ENCODE results near the gene FBXL22.

The FBXL22 gene

DNA sequence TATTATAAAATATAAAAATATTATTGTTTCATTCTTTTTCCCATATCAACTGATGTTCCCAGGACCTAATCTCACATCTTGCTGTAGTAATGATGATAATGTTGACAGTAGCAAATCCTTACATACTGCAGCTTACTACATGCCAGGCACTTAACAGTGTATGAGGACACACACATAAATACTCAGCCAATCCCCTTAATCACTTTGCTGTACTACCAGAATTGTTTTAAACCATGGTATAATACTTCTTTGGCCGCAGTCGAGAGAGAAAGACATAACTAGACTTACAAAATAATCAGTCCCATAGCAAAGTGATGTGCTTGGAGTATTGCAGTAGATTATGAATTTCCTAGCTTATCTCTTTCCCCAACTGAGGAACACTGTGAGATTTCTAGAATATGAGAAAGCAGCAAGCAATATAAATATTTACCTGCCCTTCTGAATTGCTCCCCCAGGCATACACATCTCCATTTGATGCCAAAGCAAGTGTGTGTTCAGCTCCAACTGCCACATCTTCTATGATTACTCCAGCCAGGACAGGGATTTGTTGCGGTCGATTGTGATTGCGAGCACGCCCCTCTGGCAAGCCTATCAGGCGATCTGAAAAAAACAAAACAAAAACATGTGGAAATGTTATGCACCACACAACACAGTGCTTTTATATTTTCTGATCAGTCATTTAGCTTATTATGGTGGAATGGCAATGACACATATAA is 33.0 kb downstream of the FBXL22 start:
- no peaks in the 10 kb centered on the region for H3K9me3 ChIP-seq (ENCODE audit: insufficient read depth, low read length)
- no peak overlapping the region for H3K4me2 ChIP-seq (ENCODE audit: low read depth, low read length, poor library complexity, severe bottlenecking)
- H3K36me3 ChIP-seq (ENCODE audit: low read length) = peaks cover 6% of the 10 kb centered on the region; the same call in 1 of the 2 replicates
- no peak overlapping the region for H3K9ac ChIP-seq (ENCODE audit: low read length)
- H3K4me3 ChIP-seq (ENCODE audit: insufficient read depth, low read length, poor library complexity, severe bottlenecking) = no peak overlapping the region
- H3F3A ChIP-seq (ENCODE audit: insufficient read depth) = no peaks in the 10 kb centered on the region
- no peaks in the 10 kb centered on the region for H3K79me2 ChIP-seq (ENCODE audit: insufficient read depth, low read length)
- H3K9me2 ChIP-seq (replicated peaks; ENCODE audit: insufficient read depth, low read length) = no peaks in the 10 kb centered on the region
- no peak overlapping the region for H2AFZ ChIP-seq (ENCODE audit: low read depth, low read length, severe bottlenecking)
- H3K27ac ChIP-seq (ENCODE audit: low read depth, low read length) = no peak overlapping the region
- TF ChIP-seq EZH2phosphoT487 (conservative IDR thresholded peaks at IDR 0.05; ENCODE audit: low read length) = no peak
- TF ChIP-seq, protein P1, sequence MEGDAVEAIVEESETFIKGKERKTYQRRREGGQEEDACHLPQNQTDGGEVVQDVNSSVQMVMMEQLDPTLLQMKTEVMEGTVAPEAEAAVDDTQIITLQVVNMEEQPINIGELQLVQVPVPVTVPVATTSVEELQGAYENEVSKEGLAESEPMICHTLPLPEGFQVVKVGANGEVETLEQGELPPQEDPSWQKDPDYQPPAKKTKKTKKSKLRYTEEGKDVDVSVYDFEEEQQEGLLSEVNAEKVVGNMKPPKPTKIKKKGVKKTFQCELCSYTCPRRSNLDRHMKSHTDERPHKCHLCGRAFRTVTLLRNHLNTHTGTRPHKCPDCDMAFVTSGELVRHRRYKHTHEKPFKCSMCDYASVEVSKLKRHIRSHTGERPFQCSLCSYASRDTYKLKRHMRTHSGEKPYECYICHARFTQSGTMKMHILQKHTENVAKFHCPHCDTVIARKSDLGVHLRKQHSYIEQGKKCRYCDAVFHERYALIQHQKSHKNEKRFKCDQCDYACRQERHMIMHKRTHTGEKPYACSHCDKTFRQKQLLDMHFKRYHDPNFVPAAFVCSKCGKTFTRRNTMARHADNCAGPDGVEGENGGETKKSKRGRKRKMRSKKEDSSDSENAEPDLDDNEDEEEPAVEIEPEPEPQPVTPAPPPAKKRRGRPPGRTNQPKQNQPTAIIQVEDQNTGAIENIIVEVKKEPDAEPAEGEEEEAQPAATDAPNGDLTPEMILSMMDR (IDR thresholded peaks at IDR 0.05; ENCODE audit: insufficient read depth, low read length, poor library complexity, severe bottlenecking) = no peak
- H3K27me3 ChIP-seq (ENCODE audit: low read length) = no peaks in the 10 kb centered on the region
- no peaks in the 10 kb centered on the region for H4K20me1 ChIP-seq (ENCODE audit: low read depth, low read length)

DNA sequence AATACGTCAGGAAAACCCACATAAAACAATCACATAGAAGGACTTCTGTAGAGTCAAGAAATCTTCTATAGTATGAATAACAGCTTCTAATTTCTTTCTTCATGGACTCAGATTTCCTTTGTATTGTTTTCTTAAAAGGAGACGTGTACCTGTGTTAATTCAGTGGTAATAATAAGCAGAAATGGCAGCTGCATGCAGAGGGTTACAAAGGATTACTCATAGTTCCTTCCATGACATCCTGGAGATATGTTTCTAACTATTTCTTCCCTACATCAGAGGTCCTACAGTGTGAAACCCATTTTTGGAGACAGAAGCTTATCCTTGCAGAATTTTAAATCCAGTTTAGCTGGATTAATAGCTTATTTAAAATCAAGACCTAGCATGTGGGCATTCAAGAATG is 36.1 kb downstream of the FBXL22 start:
- H3F3A ChIP-seq (ENCODE audit: insufficient read depth) = no peaks in the 10 kb centered on the region
- no peaks in the 10 kb centered on the region for H3K27me3 ChIP-seq (ENCODE audit: low read length)
- H3K9me3 ChIP-seq (ENCODE audit: insufficient read depth, low read length) = no peaks in the 10 kb centered on the region
- H3K9ac ChIP-seq (ENCODE audit: low read length) = no peak overlapping the region
- H3K9me2 ChIP-seq (replicated peaks; ENCODE audit: insufficient read depth, low read length) = no peaks in the 10 kb centered on the region
- H3K4me2 ChIP-seq (ENCODE audit: low read depth, low read length, poor library complexity, severe bottlenecking) = no peak overlapping the region
- H3K36me3 ChIP-seq (ENCODE audit: low read length) = peaks cover 5% of the 10 kb centered on the region; the same call in 1 of the 2 replicates
- no peak overlapping the region for H3K27ac ChIP-seq (ENCODE audit: low read depth, low read length)
- H4K20me1 ChIP-seq (ENCODE audit: low read depth, low read length) = no peaks in the 10 kb centered on the region
- H2AFZ ChIP-seq (ENCODE audit: low read depth, low read length, severe bottlenecking) = no peak overlapping the region
- H3K79me2 ChIP-seq (ENCODE audit: insufficient read depth, low read length) = no peaks in the 10 kb centered on the region
- no peak for TF ChIP-seq EZH2phosphoT487 (conservative IDR thresholded peaks at IDR 0.05; ENCODE audit: low read length)
- TF ChIP-seq, protein P1 (IDR thresholded peaks at IDR 0.05; ENCODE audit: insufficient read depth, low read length, poor library complexity, severe bottlenecking) = no peak
- no peak overlapping the region for H3K4me3 ChIP-seq (ENCODE audit: insufficient read depth, low read length, poor library complexity, severe bottlenecking)

DNA sequence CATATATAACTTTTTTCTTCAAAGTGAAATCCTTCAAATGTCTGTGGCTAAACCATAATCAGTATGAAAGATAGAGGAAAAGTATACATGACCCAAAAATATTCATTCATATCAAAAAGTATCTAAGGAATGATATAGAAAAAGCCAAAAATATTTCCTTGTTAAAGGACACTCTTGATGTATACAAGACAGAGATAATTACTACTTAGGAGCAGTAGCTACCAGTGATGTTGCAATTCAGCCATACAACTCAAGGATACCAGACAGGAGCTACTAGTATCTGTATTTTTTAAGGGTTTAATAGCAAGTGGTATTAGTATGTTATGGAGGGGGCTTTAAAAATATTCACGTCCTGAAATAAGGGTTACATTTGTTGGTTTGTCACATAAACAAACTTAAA is 37.0 kb downstream of the FBXL22 start:
- Histone ChIP-seq H3F3A (ENCODE audit: insufficient read depth) (no peaks in the 10 kb centered on the region), H2AFZ (ENCODE audit: low read depth, low read length, severe bottlenecking) (no peak overlapping the region), H3K4me3 (ENCODE audit: insufficient read depth, low read length, poor library complexity, severe bottlenecking) (no peak overlapping the region), H3K9ac (ENCODE audit: low read length) (no peak overlapping the region), H3K9me2 (replicated peaks; ENCODE audit: insufficient read depth, low read length) (no peaks in the 10 kb centered on the region), H3K27me3 (ENCODE audit: low read length) (no peaks in the 10 kb centered on the region), H3K4me2 (ENCODE audit: low read depth, low read length, poor library complexity, severe bottlenecking) (no peak overlapping the region), H3K9me3 (ENCODE audit: insufficient read depth, low read length) (no peaks in the 10 kb centered on the region), H3K27ac (ENCODE audit: low read depth, low read length) (no peak overlapping the region), H3K79me2 (ENCODE audit: insufficient read depth, low read length) (no peaks in the 10 kb centered on the region), H4K20me1 (ENCODE audit: low read depth, low read length) (no peaks in the 10 kb centered on the region), H3K36me3 (ENCODE audit: low read length) (peaks cover 10% of the 10 kb centered on the region; the same call in 1 of the 2 replicates)
- TF ChIP-seq, protein P1 (IDR thresholded peaks at IDR 0.05; ENCODE audit: insufficient read depth, low read length, poor library complexity, severe bottlenecking) = no peak
- no peak for TF ChIP-seq EZH2phosphoT487 (conservative IDR thresholded peaks at IDR 0.05; ENCODE audit: low read length)

Measured in SU-DHL-6 (cell line).